GM19372 (cell line): ENCODE measurements around the gene SPATS2L.

Experiments
- ATAC-seq: cut with Tn5 transposase; IDR thresholded peaks from one replicate; pipeline ENCODE4 v1.9.1; 2021; ENCODE audit warnings: mild to moderate bottlenecking, low read depth, moderate library complexity; ENCODE audit not compliant: unreplicated experiment

The SPATS2L gene

DNA sequence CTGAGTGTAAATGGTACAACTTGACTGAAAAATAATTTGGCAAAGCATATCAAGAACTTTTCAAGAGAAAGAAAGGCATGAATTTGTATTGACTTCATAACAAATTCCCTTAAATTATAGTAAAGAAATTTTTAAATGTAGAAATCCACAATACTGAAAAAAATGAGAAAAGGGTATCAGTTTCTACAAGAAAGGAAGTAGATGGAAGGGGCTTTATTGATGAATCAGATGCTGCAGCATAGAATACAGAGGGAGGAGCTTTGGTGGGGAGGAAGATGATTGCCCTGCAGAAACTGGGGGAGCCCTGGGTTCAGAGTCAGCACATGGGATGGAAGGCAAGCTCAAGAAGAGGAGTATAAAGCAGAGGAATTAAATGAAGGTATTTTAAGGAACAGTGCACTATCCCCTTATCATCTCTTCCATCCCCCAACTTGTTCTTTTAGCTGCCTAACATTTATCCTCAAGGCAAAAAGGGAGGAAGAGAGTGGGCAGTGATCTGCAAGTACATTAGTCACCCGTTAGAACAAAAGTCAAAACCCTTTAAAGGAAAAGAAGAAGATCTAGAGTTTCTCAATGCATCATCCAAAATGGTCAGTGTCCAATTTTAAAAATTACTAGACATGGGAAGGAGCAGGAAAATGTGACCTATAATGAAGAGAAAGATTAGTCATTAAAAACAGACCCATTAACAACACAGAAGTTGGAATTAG lies 125.7 kb downstream of the SPATS2L start:
- ATAC-seq, result no peak

DNA sequence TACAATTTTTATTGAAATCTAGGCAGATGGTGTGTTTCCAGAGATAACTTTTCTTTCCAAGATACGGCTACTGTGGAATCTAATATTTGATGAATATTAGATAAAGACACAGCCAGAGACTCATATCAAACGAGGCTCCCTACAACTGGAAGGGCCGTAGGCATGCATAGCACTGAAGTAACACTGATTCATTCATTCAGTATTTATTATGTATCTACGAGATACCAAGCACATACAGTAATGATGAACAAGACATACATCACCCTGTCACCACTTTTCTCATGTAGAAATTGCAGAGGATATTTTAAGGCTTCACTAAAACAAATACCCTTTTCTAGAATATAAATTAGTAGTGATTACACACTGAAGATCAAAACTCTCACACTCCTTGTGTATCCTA lies 128.9 kb downstream of the SPATS2L start:
- ATAC-seq, result no peak

DNA sequence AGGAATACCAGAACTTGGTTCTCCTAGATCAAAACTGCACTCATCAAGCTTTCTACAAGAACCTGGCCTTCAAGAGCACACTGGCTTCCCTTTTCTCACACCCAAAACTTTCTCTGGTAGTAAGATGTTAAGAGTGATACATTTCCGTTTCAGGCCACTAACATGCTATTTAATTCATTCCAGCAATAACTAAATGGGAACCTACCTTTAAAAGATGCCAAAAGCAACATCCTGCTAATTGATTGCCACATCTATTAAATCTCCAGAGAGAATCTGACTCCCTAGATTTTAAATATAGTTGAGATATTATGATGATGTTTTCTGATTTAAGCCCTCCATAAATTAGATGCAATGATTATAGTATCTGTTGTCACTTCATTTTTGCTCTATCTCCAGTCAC lies 131.8 kb downstream of the SPATS2L start:
- ATAC-seq, result no peak

DNA sequence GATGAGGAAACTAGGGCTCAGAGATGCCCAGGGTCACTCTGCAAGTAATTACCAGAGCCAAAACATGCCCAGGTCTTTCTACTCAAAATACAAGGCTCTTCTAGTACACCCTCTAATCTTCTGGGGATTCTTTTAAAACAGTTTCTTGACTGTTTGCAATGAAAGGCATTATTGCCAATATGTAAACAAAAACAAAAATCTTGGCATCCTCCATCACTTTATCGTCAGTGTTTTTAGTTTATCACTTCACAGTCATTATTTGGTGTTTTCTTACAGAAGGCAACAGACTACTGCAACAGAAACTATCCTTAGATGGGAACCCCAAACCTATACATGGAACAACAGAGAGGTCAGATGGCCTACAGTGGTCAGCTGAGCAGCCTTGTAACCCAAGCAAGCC lies 132.4 kb downstream of the SPATS2L start:
- no peak for ATAC-seq

GRCh38 chr2:200439981-200440380 lies 133.5 kb downstream of the SPATS2L start:
- ATAC-seq, result no peak

DNA sequence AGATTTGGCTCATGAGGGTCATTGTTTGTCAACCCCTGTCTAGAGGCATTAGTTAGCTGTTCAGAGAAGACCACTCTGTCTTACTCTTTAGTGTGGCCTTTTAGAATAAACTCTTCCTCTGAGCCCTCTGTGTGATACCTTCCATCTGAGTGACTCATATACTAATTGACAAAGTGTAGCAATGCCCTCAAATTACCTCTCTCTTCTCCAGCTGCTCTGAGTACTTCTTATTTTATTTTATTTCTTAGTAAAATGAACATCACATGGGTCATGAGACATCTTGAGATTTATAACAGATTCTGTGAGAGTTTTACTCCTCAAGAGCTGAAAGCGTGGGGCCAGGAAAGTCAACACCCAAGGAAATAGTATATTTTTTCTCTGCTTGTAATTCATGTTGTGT lies 136.0 kb downstream of the SPATS2L start:
- no peak for ATAC-seq

GRCh38 chr2:200443376-200443775 lies 136.9 kb downstream of the SPATS2L start:
- ATAC-seq, result no peak

GRCh38 chr2:200443916-200444315 lies 137.4 kb downstream of the SPATS2L start:
- no peak for ATAC-seq

GRCh38 chr2:200444530-200444929 lies 138.0 kb downstream of the SPATS2L start:
- ATAC-seq, result no peak

DNA sequence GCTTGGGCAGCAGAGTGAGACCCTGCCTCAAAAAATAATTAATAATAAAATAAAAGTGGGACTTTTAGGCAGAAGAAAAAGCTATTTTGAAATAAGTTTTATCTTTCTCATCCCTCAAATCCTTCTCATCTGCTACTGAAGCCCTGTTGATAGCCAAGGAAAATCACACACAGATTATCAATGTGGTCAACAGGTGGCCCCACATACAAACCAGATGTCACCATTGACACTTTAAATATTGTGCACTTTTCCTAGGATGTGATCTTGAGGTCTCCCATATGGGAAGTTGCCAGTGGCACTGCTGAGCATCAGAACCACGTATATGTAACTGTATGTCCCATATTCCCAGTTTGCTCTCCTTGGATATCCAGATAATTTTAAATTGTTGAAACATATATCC lies 138.8 kb downstream of the SPATS2L start:
- ATAC-seq, result no peak

- ATAC-seq, result no peak
These were observed 140.1 kb downstream of the SPATS2L start for GRCh38 chr2:200446612-200447011.

- ATAC-seq, result no peak
These were observed 140.8 kb downstream of the SPATS2L start for GRCh38 chr2:200447139-200447855.

GRCh38 chr2:200448455-200448854 lies 142.0 kb downstream of the SPATS2L start:
- no peak for ATAC-seq

GRCh38 chr2:200449149-200449548 lies 142.7 kb downstream of the SPATS2L start:
- ATAC-seq, result no peak

DNA sequence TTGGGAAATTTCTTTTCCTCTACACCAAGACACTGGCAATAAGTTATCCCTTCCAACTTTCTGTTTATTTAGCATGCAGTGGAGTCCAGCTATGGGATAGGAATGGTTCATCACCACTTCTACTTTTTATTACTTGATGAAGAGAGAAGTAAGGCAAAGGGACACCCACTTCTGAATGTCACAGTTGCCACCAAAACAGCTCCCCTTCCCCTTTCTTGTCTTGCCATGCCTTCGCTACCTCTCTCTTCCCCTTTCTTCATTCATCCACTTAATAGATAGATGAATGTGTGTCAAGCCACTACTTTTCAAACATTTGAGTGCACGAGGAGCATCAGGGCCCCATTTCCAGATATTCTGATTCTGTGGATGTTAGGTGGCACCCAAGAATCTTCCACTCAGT lies 143.8 kb downstream of the SPATS2L start:
- no peak for ATAC-seq

DNA sequence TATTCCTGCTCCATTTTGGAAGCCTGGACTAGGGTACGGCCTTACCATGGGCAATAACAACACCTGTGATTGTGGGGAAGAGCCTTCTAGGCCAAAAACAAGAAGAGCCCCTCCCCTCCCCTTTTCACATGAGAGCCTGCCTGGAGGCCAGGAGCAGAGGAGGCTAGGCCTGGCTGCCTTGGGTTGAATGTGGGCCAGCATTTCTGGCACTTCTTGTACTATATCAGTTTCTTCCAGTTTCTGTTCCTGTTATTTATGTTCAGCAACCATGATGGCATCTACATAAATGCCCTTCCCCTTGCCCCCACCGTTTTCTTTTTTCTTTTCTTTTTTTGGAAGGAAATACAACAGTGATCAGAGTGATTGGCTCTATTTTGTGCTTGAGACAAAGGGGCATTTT lies 145.0 kb downstream of the SPATS2L start:
- no peak for ATAC-seq

- ATAC-seq, result no peak
These were observed 145.9 kb downstream of the SPATS2L start for GRCh38 chr2:200452377-200452776.

GRCh38 chr2:200453142-200453852 lies 146.8 kb downstream of the SPATS2L start:
- ATAC-seq, result no peak

DNA sequence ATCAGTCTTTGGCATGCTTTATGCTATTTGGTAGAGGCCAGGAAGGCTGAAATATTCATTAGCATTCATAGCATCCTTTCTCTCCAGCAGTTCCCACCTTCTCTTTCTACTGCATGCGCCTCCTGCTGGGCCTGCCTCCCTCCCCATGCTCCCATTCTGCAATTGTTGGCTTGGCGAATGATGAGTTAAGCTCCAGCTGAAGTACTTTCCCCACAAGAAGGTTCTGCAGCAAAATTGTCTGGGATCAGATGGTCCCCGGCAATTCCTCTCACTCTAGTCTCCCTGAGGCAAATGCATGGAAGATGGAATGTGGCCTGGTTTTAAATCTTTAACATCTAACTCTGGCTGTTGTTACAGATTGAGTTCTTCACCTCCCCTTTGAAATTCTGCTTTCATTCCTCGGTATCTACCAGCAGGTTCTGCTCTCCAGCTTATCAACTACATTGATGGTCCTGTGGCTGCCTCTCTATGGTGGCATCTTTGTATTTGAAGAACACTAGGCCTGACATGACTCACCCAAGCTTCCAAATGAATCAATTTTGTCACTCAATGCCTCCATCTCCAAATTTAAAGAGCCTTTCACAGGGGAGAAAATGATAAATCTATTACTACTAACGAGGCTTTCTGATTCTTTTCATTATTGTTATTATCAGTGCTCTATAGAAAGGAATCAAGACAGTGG lies 147.5 kb downstream of the SPATS2L start:
- ATAC-seq, result no peak

DNA sequence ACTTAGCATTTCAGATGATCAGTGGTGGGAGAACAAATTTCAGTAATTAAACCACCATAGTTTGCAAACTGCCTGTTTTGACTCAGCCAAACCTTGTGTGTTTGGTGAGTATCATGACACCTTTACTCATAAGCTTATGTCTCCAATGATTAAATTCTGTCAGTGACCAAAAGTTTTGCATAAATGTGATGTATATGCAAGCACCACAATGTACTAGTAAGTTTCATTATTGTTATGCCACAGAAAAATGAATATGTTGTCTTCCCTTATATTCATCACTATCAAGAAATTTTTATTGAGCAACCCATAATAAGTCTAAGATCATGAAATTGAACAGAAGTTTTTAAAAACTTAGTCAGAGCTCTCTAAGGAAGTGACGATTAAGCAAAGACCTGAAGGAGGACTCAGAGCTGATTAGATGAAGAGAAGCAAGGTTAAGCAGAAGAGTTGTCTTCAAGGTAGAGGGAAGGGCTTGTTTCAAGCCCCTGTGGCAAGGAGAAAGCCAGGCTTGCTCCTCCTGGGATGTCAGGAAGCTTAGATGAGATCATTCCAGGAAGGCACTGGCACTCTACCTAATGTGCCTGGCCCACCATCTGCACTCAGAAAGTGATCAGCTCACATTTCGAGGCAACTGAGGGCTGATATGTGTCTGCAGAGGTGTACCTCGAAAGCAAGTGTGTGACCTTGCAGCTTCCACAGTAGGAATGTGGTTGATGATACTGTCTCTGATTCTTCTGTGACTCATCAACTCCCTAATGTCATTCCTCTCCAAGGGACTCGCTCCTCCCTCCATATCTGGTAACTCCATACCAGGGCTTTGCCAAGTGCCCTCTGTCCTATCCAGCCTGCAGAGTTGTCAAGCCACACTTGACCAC lies 148.7 kb downstream of the SPATS2L start:
- ATAC-seq, result peak; percentile 74
